GM03348 (cell line): ENCODE measurements around the gene PDE9A.
A peak's percentile ranks its signal among the peaks of the same experiment; 100 is the strongest.
"Not testable (repeated sequence)": the region's sequence is repeated elsewhere in the genome, so short reads cannot be mapped to it uniquely, and the experiment has no call there.

Source experiments
- DNase-seq: peaks from one replicate; pipeline ENCODE4 v3.0.0; 2012; ENCODE audit warnings: low spot score

The PDE9A gene

DNA sequence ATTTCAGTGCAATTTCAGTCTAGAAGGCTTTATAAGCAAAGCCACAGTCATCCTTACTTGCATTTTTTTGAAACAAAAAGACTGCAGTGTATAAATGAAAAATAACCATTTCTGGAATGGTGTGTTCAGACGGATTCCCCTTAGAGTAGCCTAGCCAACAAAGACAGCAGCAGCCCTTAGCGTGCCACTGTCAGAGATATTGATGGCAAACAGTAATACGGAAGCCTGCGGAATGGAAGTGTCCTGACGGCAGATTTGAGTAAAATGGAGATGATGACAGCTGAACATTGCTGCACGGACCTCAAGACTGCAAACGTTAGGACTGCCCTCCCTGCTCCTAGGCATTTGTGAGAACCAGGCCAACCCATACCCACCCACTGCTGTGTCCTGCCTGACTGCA, 54.7 kb downstream of the PDE9A start:
- DNase-seq, result no peak

DNA sequence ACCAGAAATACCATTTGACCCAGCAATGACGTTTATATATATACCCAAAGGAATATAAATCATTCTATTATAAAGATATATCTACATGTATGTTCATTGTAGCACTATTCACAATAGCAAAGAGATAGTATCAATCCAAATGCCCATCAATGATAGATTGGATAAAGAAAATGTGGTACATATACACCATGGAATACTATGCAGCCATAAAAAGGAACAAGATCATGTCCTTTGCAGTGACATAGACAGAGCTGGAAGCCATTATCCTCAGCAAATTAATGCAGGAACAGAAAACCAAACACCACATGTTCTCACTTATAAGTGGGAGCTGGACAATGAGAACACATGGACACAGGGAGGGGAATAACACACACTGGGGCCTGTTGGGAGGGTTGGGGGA, 55.5 kb downstream of the PDE9A start:
- DNase-seq, result not testable (repeated sequence)

DNA sequence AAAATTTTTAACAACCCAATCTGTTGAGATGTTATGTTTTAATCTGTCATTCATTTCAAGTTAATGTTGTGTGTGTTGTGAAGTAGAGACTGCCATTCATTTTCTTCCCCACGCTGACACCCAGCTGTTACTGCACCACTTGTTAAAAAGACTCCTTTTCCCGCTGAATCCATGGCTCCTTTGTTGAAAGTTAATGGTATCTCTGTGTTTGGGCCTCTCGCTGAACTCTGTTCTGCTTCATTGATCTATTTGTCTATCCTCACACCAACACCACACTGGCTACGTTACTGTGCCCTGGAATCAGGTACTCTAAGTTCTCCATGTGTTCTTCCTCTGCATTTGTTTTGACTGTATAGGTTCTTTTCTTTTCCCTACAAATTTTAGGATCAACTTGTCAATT, 58.2 kb downstream of the PDE9A start:
- DNase-seq, result no peak

DNA sequence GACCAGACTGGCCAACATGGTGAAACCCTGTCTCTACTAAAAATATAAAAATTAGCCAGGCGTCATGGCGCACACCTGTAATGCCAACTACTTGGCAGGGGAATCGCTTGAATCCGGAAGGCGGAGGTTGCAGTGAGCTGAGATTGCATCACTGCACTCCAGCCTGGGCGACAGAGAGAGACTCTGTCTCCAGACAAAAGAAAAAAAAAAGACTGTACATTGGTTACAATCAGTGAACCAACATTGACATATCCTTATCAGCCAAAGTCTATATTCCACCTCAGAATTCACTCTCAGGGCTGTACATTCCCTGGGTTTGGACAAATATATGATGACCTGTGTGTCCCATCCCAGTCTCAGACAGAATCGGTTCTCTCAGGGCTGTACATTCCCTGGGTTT, 62.0 kb downstream of the PDE9A start:
- DNase-seq, result not testable (repeated sequence)

DNA sequence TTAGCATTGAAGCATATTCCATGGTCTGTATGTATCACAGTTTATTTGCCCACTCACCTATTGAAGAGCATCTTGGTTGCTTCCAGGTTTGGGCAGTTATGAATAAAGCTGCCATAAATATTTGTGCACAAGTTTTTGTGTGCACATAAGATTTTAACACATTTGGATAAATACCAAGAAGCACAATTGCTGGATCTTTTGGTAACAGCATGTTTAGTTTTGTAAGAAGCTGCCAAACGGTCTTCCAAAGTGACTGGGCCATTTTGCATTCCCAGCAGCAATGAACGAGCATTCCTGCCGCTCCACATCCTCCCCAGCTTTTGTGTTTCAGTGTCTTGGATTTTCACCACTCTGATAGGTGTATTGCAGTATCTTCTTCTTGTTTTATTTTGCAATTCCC, 62.7 kb downstream of the PDE9A start:
- no peak for DNase-seq

DNA sequence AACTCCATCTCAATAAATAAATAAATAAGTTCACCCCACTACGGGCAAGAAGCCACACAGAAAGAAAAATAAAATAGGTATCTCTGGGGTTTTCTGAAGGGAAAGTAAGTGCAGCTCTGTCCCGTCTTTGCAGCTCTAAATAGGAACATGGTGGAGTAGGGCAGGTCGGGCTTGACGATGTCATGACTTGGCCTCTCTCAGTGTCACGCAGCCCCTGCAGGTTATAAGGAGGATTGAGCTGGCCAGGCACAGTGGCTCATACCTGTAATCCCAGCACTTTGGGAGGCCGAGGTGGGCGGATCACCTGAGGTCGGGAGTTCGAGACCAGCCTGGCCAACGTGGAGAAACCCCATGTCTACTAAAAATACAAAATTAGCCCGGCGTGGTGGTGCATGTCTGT, 67.1 kb downstream of the PDE9A start:
- DNase-seq, result not testable (repeated sequence)

DNA sequence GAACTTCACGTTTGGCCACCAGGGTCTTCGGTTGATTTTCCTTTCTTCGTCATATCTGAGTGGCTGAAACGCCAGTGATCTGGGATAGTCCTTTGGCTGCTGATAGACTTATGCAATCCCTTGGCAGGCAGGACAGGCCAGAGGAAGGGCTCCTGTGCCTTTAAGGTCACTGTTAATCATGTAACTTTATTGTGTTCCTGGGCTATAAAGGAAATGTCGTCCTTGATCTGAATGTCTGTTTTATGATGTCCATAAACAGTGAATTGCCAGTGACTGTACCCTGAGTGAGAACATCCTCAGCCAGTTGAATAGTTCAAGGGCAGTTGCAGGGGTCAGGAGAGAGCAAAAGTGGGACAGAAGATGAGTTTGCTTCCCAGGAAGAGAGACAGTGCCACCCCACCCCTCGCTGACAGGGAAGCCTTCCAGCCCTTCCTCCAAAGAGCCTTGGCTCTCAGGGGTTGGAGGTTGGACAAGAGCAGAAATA, 68.0 kb downstream of the PDE9A start:
- DNase-seq, result no peak

DNA sequence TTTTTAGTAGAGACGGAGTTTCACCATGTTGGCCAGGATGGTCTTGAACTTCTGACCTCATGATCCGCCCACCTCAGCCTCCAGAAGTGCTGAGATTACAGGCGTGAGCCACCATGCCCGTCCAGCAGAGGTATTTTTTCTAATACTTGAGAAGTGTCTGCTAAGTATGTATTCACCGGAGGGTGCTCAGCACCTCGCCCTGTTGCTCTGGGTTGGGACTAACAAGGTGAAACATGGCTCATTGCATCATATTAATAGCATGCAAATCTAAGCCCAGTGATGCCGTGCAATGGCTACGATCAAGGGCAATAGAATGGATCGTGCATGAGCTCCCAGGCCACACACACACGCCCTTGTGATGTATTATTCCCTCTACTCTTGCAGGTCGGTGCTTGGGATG, 68.7 kb downstream of the PDE9A start:
- DNase-seq, result no peak

DNA sequence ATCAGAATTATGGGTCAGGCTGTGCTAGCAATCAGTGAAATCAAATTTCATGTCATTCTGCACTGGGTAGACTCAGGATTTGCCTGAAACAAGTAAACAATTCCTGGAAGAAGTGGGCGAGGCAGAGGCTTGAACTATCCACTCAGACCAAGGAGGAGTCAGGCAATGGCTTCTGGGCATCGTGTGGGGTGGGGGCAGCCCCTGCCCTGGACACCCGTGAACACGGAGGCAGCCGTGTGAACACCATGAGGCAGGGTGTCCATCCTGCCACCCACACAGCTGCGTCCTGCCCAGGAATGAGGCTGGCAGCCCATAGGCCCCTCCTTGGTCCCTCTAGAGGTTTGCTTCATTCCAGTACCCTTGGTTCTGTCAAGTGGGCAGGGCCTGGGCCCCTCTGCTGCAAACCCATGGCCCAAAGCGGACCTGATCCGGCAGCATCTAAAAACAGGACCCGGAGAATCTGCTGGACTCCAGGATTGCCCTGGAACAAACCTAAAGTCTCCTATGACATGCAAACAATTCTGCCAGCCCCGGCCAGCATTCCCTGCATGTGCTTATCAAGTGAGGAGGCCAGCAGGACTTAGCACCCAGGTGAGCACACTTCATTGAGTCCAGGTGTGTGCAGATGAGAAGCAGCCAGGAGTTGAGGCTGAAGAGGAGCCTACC, 69.5 kb downstream of the PDE9A start:
- DNase-seq, result no peak

DNA sequence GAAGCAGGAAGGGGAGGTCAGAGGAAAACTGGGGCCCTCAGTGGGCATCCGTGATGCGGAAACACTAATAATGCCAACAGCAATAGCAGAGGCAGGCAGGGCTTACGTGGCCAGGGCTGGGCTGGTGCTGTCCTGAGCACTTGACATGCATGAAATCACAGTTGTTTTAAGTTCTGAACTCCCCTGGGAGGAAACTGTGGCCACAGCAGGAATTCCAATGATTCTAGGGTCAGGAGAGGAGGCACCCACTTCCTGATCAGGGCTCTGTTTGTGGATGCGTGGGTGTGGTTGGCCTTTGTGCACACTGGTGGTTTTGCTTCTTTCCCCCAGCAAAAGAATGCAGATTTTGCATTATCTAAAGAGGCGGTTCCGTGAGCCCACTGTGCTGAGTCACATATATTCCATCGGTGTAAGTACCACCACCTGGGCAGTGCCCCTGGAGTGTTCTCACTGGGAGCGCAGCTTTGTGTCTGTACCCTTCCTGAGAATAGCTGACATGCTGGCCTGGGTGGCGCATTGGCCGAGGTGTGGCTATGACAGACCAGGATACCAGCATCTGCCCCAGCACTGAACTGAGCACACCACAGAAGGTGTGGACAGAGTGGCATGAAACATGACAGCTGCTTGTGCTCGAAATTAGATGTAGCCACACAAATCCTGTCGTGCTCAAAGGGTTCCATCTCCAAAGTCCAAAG, 71.0 kb downstream of the PDE9A start:
- DNase-seq, result peak; percentile 85

DNA sequence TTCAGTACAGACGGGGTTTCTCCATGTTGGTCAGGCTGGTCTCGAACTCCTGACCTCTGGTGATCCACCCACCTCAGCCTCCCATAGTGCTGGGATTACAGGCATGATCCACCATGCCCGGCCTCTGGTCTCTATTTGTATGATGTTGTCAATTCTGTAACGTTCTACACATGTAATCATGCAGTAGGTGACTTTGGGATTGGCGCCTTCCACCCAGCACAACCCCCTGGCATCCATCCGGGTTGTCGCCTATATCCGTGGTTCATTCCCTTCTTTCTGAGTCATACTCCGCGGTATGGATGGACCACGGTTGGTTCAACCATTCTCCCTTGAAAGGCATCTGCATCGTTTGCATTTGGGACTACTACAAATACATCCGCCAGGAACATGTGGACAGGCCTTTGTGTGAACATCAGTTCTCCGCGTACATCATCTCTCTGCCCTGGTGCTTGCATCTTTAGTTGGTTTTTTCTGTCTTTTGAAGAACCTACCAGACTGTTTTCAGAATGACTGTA, 72.1 kb downstream of the PDE9A start:
- DNase-seq, result no peak

DNA sequence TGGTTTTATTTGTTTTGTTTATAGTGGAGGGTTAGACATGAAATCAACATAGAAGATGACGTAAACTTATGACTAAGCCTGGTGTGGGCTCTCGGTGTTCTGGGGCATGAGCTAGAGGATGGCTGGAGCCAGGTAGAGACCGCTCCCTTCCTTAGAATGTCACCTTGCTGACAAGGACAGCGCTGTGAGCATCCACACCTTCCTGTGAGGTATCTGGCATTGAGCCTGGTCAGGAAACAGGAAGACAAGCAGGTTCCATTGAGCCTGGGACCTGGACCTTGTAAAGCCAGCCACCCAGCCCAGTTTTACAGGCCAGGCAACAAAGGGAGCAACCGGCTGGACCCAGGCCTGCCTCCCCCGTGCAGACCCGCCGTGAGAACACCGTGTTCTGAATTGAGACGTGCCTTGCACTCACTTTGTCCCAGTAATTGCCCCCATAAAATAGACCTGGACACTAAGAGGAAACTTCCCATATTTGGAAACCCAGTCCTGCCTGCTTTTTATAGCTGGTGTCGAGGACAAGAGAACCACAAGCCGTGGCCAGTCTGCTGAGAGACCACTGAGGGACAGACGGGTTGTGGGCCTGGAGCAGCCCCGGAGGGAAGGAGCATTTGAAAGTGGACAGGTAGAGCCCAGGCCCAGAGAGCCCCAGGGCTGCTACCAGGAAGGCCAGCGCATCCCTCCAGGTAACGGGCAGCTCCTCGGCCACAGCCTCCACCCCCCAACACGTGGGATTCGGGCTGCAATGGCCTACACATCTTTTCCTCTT, 78.0 kb downstream of the PDE9A start:
- DNase-seq, result no peak

DNA sequence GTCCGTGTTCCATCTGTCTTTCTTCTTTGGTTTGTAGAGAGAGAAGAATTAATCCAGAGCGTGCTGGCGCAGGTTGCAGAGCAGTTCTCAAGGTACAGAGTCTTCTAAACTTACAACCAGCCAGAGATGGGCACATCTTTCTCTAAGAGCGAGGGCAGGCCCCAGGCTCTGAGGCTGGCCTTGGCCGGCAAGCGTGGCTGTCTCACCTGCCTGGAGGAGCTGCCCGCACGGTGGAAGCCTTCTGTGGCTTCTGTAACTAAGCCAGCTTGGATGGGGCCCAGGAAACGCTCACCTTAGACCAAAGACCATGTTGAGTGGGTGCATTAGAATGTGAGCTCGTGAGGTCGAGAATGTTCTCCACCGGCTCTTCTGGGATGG, 78.6 kb downstream of the PDE9A start:
- DNase-seq, result no peak

DNA sequence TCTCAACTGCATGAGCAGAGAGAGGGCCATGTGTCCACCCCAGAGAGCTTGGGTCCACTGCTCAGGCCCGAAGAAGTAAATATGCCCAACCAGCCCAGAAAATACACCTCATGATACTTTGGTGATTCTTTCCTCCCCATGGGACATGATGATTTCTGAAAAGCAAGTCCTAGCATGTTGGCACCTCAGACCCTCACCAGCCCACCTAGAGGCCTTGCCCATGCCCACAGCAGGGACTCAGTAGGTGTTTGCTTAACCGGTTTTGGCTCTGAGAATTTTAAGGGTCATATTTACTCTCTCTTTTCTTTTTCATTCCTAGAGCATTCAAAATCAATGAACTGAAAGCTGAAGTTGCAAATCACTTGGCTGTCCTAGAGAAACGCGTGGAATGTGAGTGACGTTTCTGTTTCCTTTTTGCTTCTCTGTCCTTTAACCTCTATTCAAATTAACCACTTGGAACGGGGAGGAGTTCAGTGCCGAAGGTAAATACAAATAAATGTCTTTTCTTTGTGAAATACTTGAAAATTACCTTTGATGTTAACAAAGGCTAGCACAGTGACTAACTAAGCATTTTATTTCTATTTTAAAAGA, 79.7 kb downstream of the PDE9A start:
- no peak for DNase-seq

DNA sequence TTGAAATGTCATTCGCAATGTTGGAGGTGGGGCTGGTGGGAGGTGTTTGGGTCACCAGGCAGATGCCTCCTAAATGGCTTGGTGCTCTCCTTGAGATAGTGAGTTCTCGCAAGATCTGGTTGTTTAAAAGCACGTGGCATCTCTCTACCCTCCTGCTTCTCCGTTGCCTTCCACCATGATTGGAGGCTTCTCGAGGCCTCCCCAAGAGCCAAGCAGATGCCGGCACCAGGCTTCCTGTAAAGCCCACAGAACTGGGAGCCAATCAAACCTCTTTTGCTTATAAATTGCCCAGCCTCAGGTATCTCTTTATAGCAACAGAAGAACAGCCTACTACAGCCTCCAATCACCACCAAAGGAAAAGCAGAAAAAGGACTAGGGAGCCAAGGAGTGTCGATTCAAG, 80.5 kb downstream of the PDE9A start:
- DNase-seq, result no peak

DNA sequence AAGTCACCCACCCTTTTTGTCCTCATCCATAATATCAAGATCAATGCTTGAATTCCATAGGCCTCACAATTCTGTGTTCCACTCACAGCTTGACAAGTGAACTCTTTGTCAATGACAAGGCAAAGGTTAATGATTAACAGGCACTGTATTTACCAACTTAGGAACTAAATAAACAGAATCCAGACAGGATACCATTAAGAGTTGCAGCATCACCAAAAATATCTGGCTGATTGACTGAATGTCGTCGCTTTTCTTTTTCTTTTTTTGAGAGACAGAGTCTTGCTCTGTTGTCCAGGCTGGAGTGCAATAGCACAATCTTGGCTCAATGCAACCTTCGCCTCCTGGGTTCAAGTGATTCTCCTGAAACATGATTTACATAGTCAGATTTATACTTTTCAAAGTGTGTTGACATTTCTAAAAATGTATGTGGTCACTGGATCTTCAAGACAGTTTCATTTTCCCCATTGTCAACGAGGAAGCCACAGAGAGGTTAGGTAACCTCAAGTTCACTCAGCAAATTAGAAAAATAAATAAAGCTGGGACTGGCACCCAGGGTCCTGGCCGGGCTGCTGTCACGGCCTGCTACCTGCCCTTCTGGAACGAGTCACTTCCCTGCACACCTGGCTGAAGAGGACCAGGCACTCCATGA, 81.0 kb downstream of the PDE9A start:
- DNase-seq, result no peak

DNA sequence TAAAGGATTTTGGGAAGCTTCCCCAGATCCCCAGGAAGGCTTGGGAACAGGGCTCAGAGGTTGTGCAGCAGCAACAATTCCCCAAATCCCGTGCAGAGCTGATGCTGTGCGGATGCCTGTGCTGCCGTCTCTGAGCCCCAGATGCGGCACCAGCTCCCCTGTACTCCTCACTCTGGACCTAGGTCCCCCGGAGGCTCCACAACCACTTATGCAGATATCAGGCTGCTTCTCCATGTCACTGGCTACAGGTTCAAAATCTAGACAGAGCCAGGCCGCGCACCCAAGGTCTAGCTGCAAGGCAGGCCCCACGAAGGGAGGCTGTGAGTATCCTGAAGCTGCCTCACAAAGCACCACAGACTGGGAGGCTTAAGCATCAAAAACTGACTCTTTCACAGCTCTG, 81.6 kb downstream of the PDE9A start:
- no peak for DNase-seq

DNA sequence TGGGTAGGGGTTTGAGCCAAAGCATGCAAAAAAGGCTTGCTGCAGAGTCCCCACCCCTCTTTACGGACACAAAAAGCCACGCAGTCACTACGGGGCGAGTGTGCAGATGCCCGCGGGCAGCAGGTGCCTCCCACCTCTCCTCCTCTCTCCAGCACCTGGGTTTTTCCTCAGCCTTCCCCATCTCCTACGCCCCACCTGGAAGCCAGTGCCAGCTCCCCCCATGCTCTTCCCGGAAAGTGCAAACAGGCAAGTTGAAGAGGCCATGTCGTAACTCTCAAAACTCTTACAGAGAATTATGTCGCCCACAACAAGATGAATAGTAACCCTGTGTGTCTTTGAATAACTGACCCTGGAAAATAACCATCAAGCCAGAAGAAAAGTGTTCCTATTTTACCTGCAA, 82.5 kb downstream of the PDE9A start:
- no peak for DNase-seq

DNA sequence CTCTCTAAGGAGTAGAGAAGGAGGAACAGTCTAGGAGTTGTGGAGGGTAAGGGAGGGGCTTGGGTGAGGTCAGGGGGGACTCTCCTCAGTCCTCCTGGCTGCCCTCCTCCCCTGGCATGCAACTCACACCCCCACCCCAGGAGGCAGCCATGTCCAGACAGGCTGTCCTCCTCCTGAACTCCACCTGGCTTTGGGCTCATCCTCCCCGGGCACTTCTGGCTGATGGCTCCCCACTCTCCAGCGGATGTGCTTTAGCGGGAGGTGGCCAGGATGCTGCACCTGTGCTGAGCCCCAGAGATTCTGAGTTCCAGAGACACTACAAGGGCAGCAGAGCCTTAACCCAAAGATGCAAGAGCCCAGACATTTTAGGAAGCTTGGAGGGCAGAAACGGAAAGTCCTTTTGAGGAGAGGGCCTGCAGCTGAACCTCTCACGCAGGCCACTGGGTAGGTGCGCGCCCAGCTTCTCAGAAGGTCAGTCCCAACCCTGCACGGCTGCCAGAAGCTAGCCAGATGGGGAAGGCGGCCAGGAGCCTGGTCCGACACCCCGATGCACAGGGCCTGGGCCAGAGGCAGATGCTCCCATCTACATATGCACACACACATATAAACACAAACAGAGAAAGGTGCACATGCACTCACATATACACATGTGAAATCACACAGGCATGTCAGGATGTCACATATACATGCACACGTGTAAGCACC, 83.4 kb downstream of the PDE9A start:
- DNase-seq, result no peak

DNA sequence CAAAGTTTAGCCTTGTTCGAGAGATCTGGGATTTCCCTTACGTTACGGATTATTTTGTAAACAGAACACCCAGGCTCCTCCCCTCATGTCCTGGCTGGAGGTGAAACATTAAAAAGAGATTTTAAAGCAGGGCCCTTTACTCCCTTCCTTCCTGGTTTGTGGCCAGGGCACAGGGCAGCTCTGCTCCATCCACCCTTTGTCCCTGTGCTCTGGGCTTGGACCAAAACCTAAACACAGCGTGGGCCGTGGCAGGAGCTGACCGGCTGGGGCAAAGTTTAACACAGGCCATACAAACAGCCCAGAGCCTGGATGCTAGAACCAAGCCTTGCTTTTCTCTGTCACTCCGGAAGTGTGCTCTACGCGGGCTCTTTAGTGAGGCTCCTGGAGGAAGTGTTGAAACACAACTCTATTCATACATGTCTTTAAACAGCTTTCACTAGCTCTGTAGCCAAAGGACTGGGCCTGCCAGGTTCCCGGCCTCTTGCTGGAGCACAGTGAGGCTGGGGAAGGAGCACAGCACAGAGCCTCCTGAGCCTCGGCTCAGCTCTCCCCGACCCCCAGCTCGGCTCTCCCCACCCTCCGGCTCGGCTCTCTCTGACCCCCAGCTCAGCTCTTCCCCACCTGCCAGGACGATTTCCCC, 84.7 kb downstream of the PDE9A start:
- DNase-seq, result no peak
